Measurements from ENCODE around the gene GUCY1A2.

GUCY1A2 gene

GRCh38 chr11:106691807-106692365 lies 326.4 kb downstream of the GUCY1A2 start:
- H2BK120ac ChIP-seq (ENCODE audit: insufficient read depth, low read length, poor library complexity), result no peak overlapping the region
- H3K4me3 ChIP-seq (ENCODE audit: low read depth, low read length), result no peak overlapping the region
- H3K23ac ChIP-seq (ENCODE audit: low read length), result no peak overlapping the region
- H3K9me3 ChIP-seq (ENCODE audit: insufficient read depth, low read depth, low read length), result no peaks in the 10 kb centered on the region
- H3K4me1 ChIP-seq (ENCODE audit: control insufficient read depth in 1 of 2, insufficient read depth in 2 of 2, low read length in 2 of 2), result no peaks in the 10 kb centered on the region
- no peak overlapping the region for H3K4me2 ChIP-seq (ENCODE audit: low read length)
- H4K91ac ChIP-seq (ENCODE audit: low read depth, low read length), result no peak overlapping the region
- H3K79me2 ChIP-seq (ENCODE audit: control insufficient read depth, insufficient read depth, low read length, poor library complexity), result no peaks in the 10 kb centered on the region
- no peak overlapping the region for H3K14ac ChIP-seq (ENCODE audit: low read length)
- no peaks in the 10 kb centered on the region for H3K27me3 ChIP-seq (ENCODE audit: insufficient read depth, low read length)
- DNase-seq, result no peak
- H3K27ac ChIP-seq (ENCODE audit: low read depth, low read length), result no peak overlapping the region
- no peaks in the 10 kb centered on the region for H3K79me1 ChIP-seq (ENCODE audit: low read length)
- H3K4ac ChIP-seq (ENCODE audit: low read depth, low read length), result no peak overlapping the region
- H2BK12ac ChIP-seq (ENCODE audit: low read length), result no peak overlapping the region
- no peak overlapping the region for H3K9ac ChIP-seq (ENCODE audit: low read length)
- H3K36me3 ChIP-seq (ENCODE audit: control insufficient read depth in 1 of 2, insufficient read depth in 2 of 2, low read length in 2 of 2), result no peaks in the 10 kb centered on the region
- no peak overlapping the region for H2AK5ac ChIP-seq (ENCODE audit: low read length)
- no peak overlapping the region for H2AFZ ChIP-seq (ENCODE audit: insufficient read depth, low read length, poor library complexity)
- H4K8ac ChIP-seq (ENCODE audit: low read depth, low read length), result no peak overlapping the region
- H2BK5ac ChIP-seq (ENCODE audit: low read depth, low read length, poor library complexity), result no peak overlapping the region
- no peak overlapping the region for H3K18ac ChIP-seq (ENCODE audit: low read length)
- no peak overlapping the region for H4K12ac ChIP-seq (ENCODE audit: low read depth, low read length)

GRCh38 chr11:106690923-106691322 lies 327.4 kb downstream of the GUCY1A2 start:
- Histone ChIP-seq H2BK5ac (ENCODE audit: low read depth, low read length, poor library complexity) (no peak overlapping the region), H3K4me2 (ENCODE audit: low read length) (no peak overlapping the region), H3K27ac (ENCODE audit: low read depth, low read length) (no peak overlapping the region), H3K18ac (ENCODE audit: low read length) (no peak overlapping the region), H2BK12ac (ENCODE audit: low read length) (no peak overlapping the region), H2AFZ (ENCODE audit: insufficient read depth, low read length, poor library complexity) (no peak overlapping the region), H4K91ac (ENCODE audit: low read depth, low read length) (no peak overlapping the region), H3K4ac (ENCODE audit: low read depth, low read length) (no peak overlapping the region), H4K12ac (ENCODE audit: low read depth, low read length) (no peak overlapping the region), H3K9me3 (ENCODE audit: insufficient read depth, low read depth, low read length) (no peaks in the 10 kb centered on the region), H3K27me3 (ENCODE audit: insufficient read depth, low read length) (no peaks in the 10 kb centered on the region), H3K14ac (ENCODE audit: low read length) (no peak overlapping the region), H2BK120ac (ENCODE audit: insufficient read depth, low read length, poor library complexity) (no peak overlapping the region), H3K36me3 (ENCODE audit: control insufficient read depth in 1 of 2, insufficient read depth in 2 of 2, low read length in 2 of 2) (no peaks in the 10 kb centered on the region), H2AK5ac (ENCODE audit: low read length) (no peak overlapping the region), H3K79me1 (ENCODE audit: low read length) (no peaks in the 10 kb centered on the region), H4K8ac (ENCODE audit: low read depth, low read length) (no peak overlapping the region), H3K4me3 (ENCODE audit: low read depth, low read length) (no peak overlapping the region), H3K23ac (ENCODE audit: low read length) (no peak overlapping the region), H3K9ac (ENCODE audit: low read length) (no peak overlapping the region), H3K79me2 (ENCODE audit: control insufficient read depth, insufficient read depth, low read length, poor library complexity) (no peaks in the 10 kb centered on the region), H3K4me1 (ENCODE audit: control insufficient read depth in 1 of 2, insufficient read depth in 2 of 2, low read length in 2 of 2) (no peaks in the 10 kb centered on the region)
- WGBS (ENCODE audit: extremely low coverage, insufficient coverage, insufficient read length), result no CpG with 5 or more reads among the region's 1 CpG
- DNase-seq, result no peak

GRCh38 chr11:106684944-106685343 lies 333.3 kb downstream of the GUCY1A2 start:
- H3K4me2 ChIP-seq (ENCODE audit: low read length), result no peak overlapping the region

GRCh38 chr11:106683435-106683834 lies 334.8 kb downstream of the GUCY1A2 start:
- Histone ChIP-seq H4K91ac (ENCODE audit: low read depth, low read length) (no peak overlapping the region), H3K18ac (ENCODE audit: low read length) (no peak overlapping the region), H3K36me3 (ENCODE audit: control insufficient read depth in 1 of 2, insufficient read depth in 2 of 2, low read length in 2 of 2) (no peaks in the 10 kb centered on the region), H3K9ac (ENCODE audit: low read length) (no peak overlapping the region), H2AFZ (ENCODE audit: insufficient read depth, low read length, poor library complexity) (no peak overlapping the region), H2BK12ac (ENCODE audit: low read length) (no peak overlapping the region), H3K27me3 (ENCODE audit: insufficient read depth, low read length) (no peaks in the 10 kb centered on the region), H4K8ac (ENCODE audit: low read depth, low read length) (no peak overlapping the region), H3K4me1 (ENCODE audit: control insufficient read depth in 1 of 2, insufficient read depth in 2 of 2, low read length in 2 of 2) (no peaks in the 10 kb centered on the region), H4K12ac (ENCODE audit: low read depth, low read length) (no peak overlapping the region), H3K23ac (ENCODE audit: low read length) (no peak overlapping the region), H3K27ac (ENCODE audit: low read depth, low read length) (no peak overlapping the region), H3K79me2 (ENCODE audit: control insufficient read depth, insufficient read depth, low read length, poor library complexity) (no peaks in the 10 kb centered on the region), H3K9me3 (ENCODE audit: insufficient read depth, low read depth, low read length) (no peaks in the 10 kb centered on the region), H3K4ac (ENCODE audit: low read depth, low read length) (no peak overlapping the region), H2AK5ac (ENCODE audit: low read length) (no peak overlapping the region), H3K4me2 (ENCODE audit: low read length) (no peak overlapping the region), H2BK5ac (ENCODE audit: low read depth, low read length, poor library complexity) (no peak overlapping the region), H3K14ac (ENCODE audit: low read length) (no peak overlapping the region), H3K79me1 (ENCODE audit: low read length) (no peaks in the 10 kb centered on the region), H3K4me3 (ENCODE audit: low read depth, low read length) (no peak overlapping the region), H2BK120ac (ENCODE audit: insufficient read depth, low read length, poor library complexity) (no peak overlapping the region)
- WGBS (ENCODE audit: extremely low coverage, insufficient coverage, insufficient read length), result no CpG with 5 or more reads among the region's 3 CpGs
- DNase-seq, result no peak

More at GRCh38 chr11:106684944-106685343, 333.3 kb downstream of the GUCY1A2 start:
- no CpG with 5 or more reads among the region's 3 CpGs for WGBS (ENCODE audit: extremely low coverage, insufficient coverage, insufficient read length)
- Histone ChIP-seq H2AK5ac (ENCODE audit: low read length) (no peak overlapping the region), H3K9me3 (ENCODE audit: insufficient read depth, low read depth, low read length) (no peaks in the 10 kb centered on the region), H4K12ac (ENCODE audit: low read depth, low read length) (no peak overlapping the region), H3K79me2 (ENCODE audit: control insufficient read depth, insufficient read depth, low read length, poor library complexity) (no peaks in the 10 kb centered on the region), H2BK120ac (ENCODE audit: insufficient read depth, low read length, poor library complexity) (no peak overlapping the region), H4K8ac (ENCODE audit: low read depth, low read length) (no peak overlapping the region), H3K4ac (ENCODE audit: low read depth, low read length) (no peak overlapping the region), H3K79me1 (ENCODE audit: low read length) (no peaks in the 10 kb centered on the region), H3K4me1 (ENCODE audit: control insufficient read depth in 1 of 2, insufficient read depth in 2 of 2, low read length in 2 of 2) (no peaks in the 10 kb centered on the region), H2BK12ac (ENCODE audit: low read length) (no peak overlapping the region), H2BK5ac (ENCODE audit: low read depth, low read length, poor library complexity) (no peak overlapping the region), H4K91ac (ENCODE audit: low read depth, low read length) (no peak overlapping the region), H3K23ac (ENCODE audit: low read length) (no peak overlapping the region), H3K27me3 (ENCODE audit: insufficient read depth, low read length) (no peaks in the 10 kb centered on the region), H3K18ac (ENCODE audit: low read length) (no peak overlapping the region), H3K36me3 (ENCODE audit: control insufficient read depth in 1 of 2, insufficient read depth in 2 of 2, low read length in 2 of 2) (no peaks in the 10 kb centered on the region), H3K4me3 (ENCODE audit: low read depth, low read length) (no peak overlapping the region), H3K14ac (ENCODE audit: low read length) (no peak overlapping the region), H3K9ac (ENCODE audit: low read length) (no peak overlapping the region), H3K27ac (ENCODE audit: low read depth, low read length) (no peak overlapping the region), H2AFZ (ENCODE audit: insufficient read depth, low read length, poor library complexity) (no peak overlapping the region)
- no peak for DNase-seq
